Esophagus squamous epithelium (tissue), 5 donors: ENCODE measurements around the gene FAM114A2. TPM values are rescaled to one million over a fixed set of nuclear protein-coding genes. Genes with fewer than 3 reads are reported as not detected.
"Not testable (repeated sequence)": the region's sequence is repeated elsewhere in the genome, so short reads cannot be mapped to it uniquely, and the experiment has no call there.

ENCODE experiments used
- DNase-seq: peaks from one replicate; lab custom pipeline; 2025; lab: John Stamatoyannopoulos, UW
- H3K27ac ChIP-seq, 4 donors: fragments of 200-600 bp; sonication (generic); one replicate each; pipeline ENCODE4 v1.5.1; 2016 to 2019; ENCODE audit warnings: mild to moderate bottlenecking in 1 of 4
- H3K27me3 ChIP-seq, 4 donors: fragments of 200-600 bp; sonication (generic); 1 replicate in 3 of 4; 2 replicates in 1 of 4; pipeline versions ENCODE4 v1.5.1 to v1.6.0; 2017 to 2021; ENCODE audit warnings: antibody characterized with exemption in 1 of 4
- H3K36me3 ChIP-seq, 3 donors: fragments of 200-600 bp; sonication (generic); one replicate each; pipeline ENCODE4 v1.5.1; 2016 to 2019
- H3K4me1 ChIP-seq, 3 donors: fragments of 200-600 bp; sonication (generic); one replicate each; pipeline ENCODE4 v1.5.1; 2017 to 2019
- H3K4me3 ChIP-seq, 4 donors: fragments of 200-600 bp; sonication (generic); 1 replicate in 3 of 4; 2 replicates in 1 of 4; pipeline ENCODE4 v1.5.1; 2016 to 2019; ENCODE audit warnings: mild to moderate bottlenecking in 2 of 4, moderate library complexity in 1 of 4
- H3K9me3 ChIP-seq, 3 donors: fragments of 200-600 bp; sonication (generic); one replicate each; pipeline ENCODE4 v1.5.1; 2016 to 2019
- CTCF ChIP-seq, 6 experiments: fragments of 450-650 bp in 4 of 6; fragments of 200-600 bp in 2 of 6; sonication (generic) in 2 of 6; IDR thresholded peaks; one replicate each; pipeline ENCODE4 v1.5.1; 2016 to 2019; ENCODE audit warnings: antibody characterized with exemption in 6 of 6, mild to moderate bottlenecking in 4 of 6, moderate library complexity in 4 of 6
- POLR2A ChIP-seq, 4 donors: fragments of 450-650 bp; IDR thresholded peaks; one replicate each; pipeline ENCODE4 v1.6.1; 2017; ENCODE audit warnings: antibody characterized with exemption in 4 of 4, mild to moderate bottlenecking in 4 of 4, moderate library complexity in 3 of 4
- WGBS, 2 donors: methylation state at CpG; one replicate each; pipeline ENCODE4 v1.1.5; 2018; 5-methylcytosine and 5-hydroxymethylcytosine counted together
- intact Hi-C: fragments of 100-400 bp; cut with DNase I; formaldehyde crosslinking; loops from one replicate; pipeline ENCODE4 v1.15.0; 2022
- total RNA-seq, 4 donors: library from RNA; depleted of rRNA; stranded (reverse); fragments of >200 nt; gene quantifications; one replicate each; pipeline ENCODE4 v1.1.0, GENCODE V29; 2016
- donor health status: DM: yes; HTN: yes; CAD: no.

FAM114A2 gene
- total RNA-seq, 4 donors from 2014 or later, result 6.2 to 22.1 (median 19.5) TPM

GRCh38 chr5:154025951-154026350, 12.8 kb downstream of the FAM114A2 start:
- TF ChIP-seq CTCF (IDR thresholded peaks at IDR 0.05) (no peak), POLR2A (IDR thresholded peaks at IDR 0.05) (no peak)
- intact Hi-C loops, result no loop called here
- H3K36me3 ChIP-seq, result peaks cover 0 to 78% (median 0%) of the 10 kb centered on the region in 3 donors

GRCh38 chr5:154018919-154019318, 19.8 kb downstream of the FAM114A2 start:
- peaks cover 0 to 73% (median 0%) of the 10 kb centered on the region in 3 donors for H3K36me3 ChIP-seq
- H3K27me3 ChIP-seq, H3K27ac ChIP-seq, DNase-seq, H3K9me3 ChIP-seq, intact Hi-C loops, H3K4me3 ChIP-seq, H3K4me1 ChIP-seq: not testable (repeated sequence)
- WGBS, 2 donors, result 78 to 87% methylated on average over 1 of the region's 1 CpG

More at GRCh38 chr5:154025951-154026350, 12.8 kb downstream of the FAM114A2 start:
- Histone ChIP-seq H3K4me3 (no peak overlapping the region), H3K9me3 (no peaks in the 10 kb centered on the region), H3K27ac (no peak overlapping the region), H3K4me1 (no peaks in the 10 kb centered on the region), H3K27me3 (no peaks in the 10 kb centered on the region)
- DNase-seq, result no peak

- no peak overlapping the region for H3K27ac ChIP-seq
- intact Hi-C loops, result no loop called here
- no peak for DNase-seq
Observed at GRCh38 chr5:154015071-154015693, 23.5 kb downstream of the FAM114A2 start.

GRCh38 chr5:154010660-154011059, 28.1 kb downstream of the FAM114A2 start:
- no peak overlapping the region for H3K27ac ChIP-seq
- DNase-seq, result no peak
- peaks cover 0 to 48% (median 0%) of the 10 kb centered on the region in 3 donors for H3K36me3 ChIP-seq
- H3K9me3 ChIP-seq, result no peaks in the 10 kb centered on the region
- no peak for TF ChIP-seq CTCF (IDR thresholded peaks at IDR 0.05)
- TF ChIP-seq POLR2A (IDR thresholded peaks at IDR 0.05), result no peak
- 38 to 65% methylated on average over 2 to 3 of the region's 3 CpGs for WGBS, 2 donors
- H3K27me3 ChIP-seq, result no peaks in the 10 kb centered on the region
- H3K4me1 ChIP-seq, result no peaks in the 10 kb centered on the region
- H3K4me3 ChIP-seq, result no peak overlapping the region
- intact Hi-C loops, result no loop called here

More at GRCh38 chr5:154015071-154015693, 23.5 kb downstream of the FAM114A2 start:
- H3K4me3 ChIP-seq, result no peak overlapping the region
- H3K27me3 ChIP-seq, result no peaks in the 10 kb centered on the region
- no peaks in the 10 kb centered on the region for H3K4me1 ChIP-seq
- TF ChIP-seq CTCF (IDR thresholded peaks at IDR 0.05) (no peak), POLR2A (IDR thresholded peaks at IDR 0.05) (no peak)
- 100% methylated on average over 1 of the region's 4 CpGs for WGBS, 2 donors
- H3K9me3 ChIP-seq, result no peaks in the 10 kb centered on the region
- peaks cover 0 to 69% (median 0%) of the 10 kb centered on the region in 3 donors for H3K36me3 ChIP-seq

- Histone ChIP-seq H3K4me1 (peaks cover 0 to 10% (median 0%) of the 10 kb centered on the region in 3 donors), H3K36me3 (peaks cover 0 to 39% (median 6%) of the 10 kb centered on the region in 3 donors), H3K9me3 (no peaks in the 10 kb centered on the region), H3K4me3 (no peak overlapping the region), H3K27me3 (no peaks in the 10 kb centered on the region), H3K27ac (peak overlapping the region in 3 of 4 donors; percentile 1 to 51 (median 38))
- 57 to 85% methylated on average over 1 of the region's 1 CpG for WGBS, 2 donors
- TF ChIP-seq CTCF (IDR thresholded peaks at IDR 0.05), result no peak
- no peak for TF ChIP-seq POLR2A (IDR thresholded peaks at IDR 0.05)
- DNase-seq, result no peak
- intact Hi-C loops, result no loop called here
Observed at GRCh38 chr5:154005648-154006047, 33.1 kb downstream of the FAM114A2 start.
